Mucosa of descending colon (tissue), 3 donors: ENCODE data around the gene SLC37A3. TPM values are rescaled to one million over a fixed set of nuclear protein-coding genes. Genes with fewer than 3 reads are reported as not detected.

Experiments
- ATAC-seq: fragments of 200-7000 bp; cut with Tn5 transposase; one replicate; pipeline ENCODE4 v1.9.1; 2020; ENCODE audit warnings: mild to moderate bottlenecking, moderate library complexity
- DNase-seq, 3 donors: peaks; one replicate each; pipeline ENCODE4 v3.0.0-alpha.2; 2020
- H3K36me3 ChIP-seq: fragments of 200-600 bp; one replicate; pipeline ENCODE4 v1.8.0; 2021; ENCODE audit warnings: low read depth, mild to moderate bottlenecking
- H3K4me1 ChIP-seq: fragments of 200-600 bp; one replicate; pipeline ENCODE4 v1.8.0; 2021; ENCODE audit warnings: low read depth, mild to moderate bottlenecking
- H3K4me3 ChIP-seq: fragments of 200-600 bp; one replicate; pipeline ENCODE4 v1.8.0; 2021; ENCODE audit warnings: mild to moderate bottlenecking
- H3K9me3 ChIP-seq: fragments of 200-600 bp; one replicate; pipeline ENCODE4 v1.8.0; 2021; ENCODE audit warnings: mild to moderate bottlenecking
- intact Hi-C, 2 donors: fragments of 100-400 bp; cut with DNase I in 1 of 2; cut with micrococcal nuclease in 1 of 2; formaldehyde crosslinking; loops; one replicate each; pipeline versions ENCODE4 v1.11.0 to v1.11.1; 2022; cut with DNase I, micrococcal nuclease
- total RNA-seq, 3 donors: library from RNA; stranded (reverse); fragmentation: NEBNext Ultra II Directional in 2 of 3; extraction: Animal tissue kit (Norgen Biotek cat#: 25700) in 2 of 3; gene quantifications; one replicate each; pipeline versions ENCODE4 v1.2.1 to v1.2.4, GENCODE V29; 2021 to 2023
- TF ChIP-seq, protein P1 (sequence below): fragments of 200-600 bp; IDR thresholded peaks from one replicate; pipeline ENCODE4 v1.8.0; 2022; ENCODE audit warnings: antibody characterized with exemption, mild to moderate bottlenecking
- donor health status: DM: no; HTN: no; CAD: no; lungs with moderate emphysema.
- donor health status: DM: no; HTN: no; CAD: no.
- donor health status: DM: no; HTN: yes; CAD: no.

Gene SLC37A3
- total RNA-seq, 3 donors from 2014 or later, result 49.0 to 68.6 (median 55.8) TPM

GRCh38 chr7:140393756-140394306, 4.5 kb downstream of the SLC37A3 start:
- no peak for DNase-seq
- Histone ChIP-seq H3K4me1 (peaks cover 10% of the 10 kb centered on the region), H3K36me3 (no peaks in the 10 kb centered on the region), H3K4me3 (no peak overlapping the region), H3K9me3 (no peaks in the 10 kb centered on the region)
- TF ChIP-seq, protein P1, sequence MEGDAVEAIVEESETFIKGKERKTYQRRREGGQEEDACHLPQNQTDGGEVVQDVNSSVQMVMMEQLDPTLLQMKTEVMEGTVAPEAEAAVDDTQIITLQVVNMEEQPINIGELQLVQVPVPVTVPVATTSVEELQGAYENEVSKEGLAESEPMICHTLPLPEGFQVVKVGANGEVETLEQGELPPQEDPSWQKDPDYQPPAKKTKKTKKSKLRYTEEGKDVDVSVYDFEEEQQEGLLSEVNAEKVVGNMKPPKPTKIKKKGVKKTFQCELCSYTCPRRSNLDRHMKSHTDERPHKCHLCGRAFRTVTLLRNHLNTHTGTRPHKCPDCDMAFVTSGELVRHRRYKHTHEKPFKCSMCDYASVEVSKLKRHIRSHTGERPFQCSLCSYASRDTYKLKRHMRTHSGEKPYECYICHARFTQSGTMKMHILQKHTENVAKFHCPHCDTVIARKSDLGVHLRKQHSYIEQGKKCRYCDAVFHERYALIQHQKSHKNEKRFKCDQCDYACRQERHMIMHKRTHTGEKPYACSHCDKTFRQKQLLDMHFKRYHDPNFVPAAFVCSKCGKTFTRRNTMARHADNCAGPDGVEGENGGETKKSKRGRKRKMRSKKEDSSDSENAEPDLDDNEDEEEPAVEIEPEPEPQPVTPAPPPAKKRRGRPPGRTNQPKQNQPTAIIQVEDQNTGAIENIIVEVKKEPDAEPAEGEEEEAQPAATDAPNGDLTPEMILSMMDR, result no peak
- no peak for ATAC-seq
- intact Hi-C loops, result no loop called here

GRCh38 chr7:140391634-140392033, 6.7 kb downstream of the SLC37A3 start:
- no peak overlapping the region for H3K4me3 ChIP-seq
- TF ChIP-seq, protein P1, result no peak
- ATAC-seq (no peak), DNase-seq (no peak)
- intact Hi-C loops, result no loop called here
- H3K36me3 ChIP-seq, result no peaks in the 10 kb centered on the region
- peaks cover 4% of the 10 kb centered on the region for H3K4me1 ChIP-seq
- H3K9me3 ChIP-seq, result no peaks in the 10 kb centered on the region

DNA sequence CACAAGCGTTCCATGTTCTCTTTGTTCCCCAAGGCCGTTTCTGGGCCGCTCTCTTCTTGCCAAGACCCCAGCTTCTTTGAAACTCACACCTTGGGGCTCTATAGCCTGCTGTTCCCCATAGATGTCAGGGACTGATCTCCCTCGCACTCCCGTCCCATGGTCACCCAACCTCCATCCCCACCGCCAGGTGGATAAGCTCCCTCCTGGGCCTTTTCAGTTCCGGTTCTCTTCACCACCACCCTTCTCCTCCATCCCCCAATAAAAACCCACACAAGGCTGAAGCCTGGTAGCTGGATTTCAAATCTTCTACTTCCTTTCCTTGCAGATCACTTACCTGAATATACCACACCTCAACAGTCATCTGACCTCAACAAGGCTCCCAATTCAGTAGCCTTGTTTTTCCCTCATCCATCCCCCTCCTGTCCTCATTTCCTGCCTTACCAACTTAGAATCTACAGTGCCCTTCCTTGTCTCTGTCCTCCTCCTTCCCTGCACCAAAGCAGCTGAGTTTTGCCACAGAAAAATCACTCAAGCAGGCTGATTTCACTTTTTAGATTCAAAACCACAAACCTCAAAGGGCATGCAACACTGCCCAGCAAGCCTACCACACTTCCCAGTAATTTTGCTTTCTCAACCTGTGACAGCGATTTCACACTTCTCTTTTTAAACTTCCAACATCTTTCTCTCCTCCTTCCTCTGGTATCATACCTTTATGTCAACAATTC, 7.7 kb downstream of the SLC37A3 start:
- Histone ChIP-seq H3K4me3 (no peak overlapping the region), H3K4me1 (peaks cover 1% of the 10 kb centered on the region), H3K36me3 (no peaks in the 10 kb centered on the region), H3K9me3 (no peaks in the 10 kb centered on the region)
- ATAC-seq (peak; percentile 28), DNase-seq (no peak)
- TF ChIP-seq, protein P1, result no peak
- intact Hi-C loops, result no loop called here

DNA sequence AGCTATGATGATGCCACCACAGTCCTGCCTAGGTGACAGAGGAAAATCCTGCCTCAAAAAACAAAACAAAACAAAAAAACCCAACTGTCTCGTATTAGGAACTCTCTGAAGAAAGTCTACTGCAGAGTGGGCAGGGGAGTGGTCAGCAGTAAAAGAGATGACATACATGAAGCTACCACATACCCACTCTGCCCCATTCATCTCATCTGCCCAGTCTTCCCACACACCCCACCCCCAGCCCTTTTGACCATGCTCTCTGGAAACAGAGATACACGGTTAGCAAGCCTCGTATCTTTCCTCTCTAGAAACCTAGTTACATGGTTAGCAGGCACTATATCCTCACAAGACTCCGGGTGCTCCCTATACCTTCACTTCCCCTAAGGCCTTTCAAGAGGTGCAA, 8.3 kb downstream of the SLC37A3 start:
- no peak overlapping the region for H3K4me3 ChIP-seq
- no peak for DNase-seq
- ATAC-seq, result peak; percentile 12
- no peaks in the 10 kb centered on the region for H3K36me3 ChIP-seq
- TF ChIP-seq, protein P1, result no peak
- H3K4me1 ChIP-seq, result peaks cover 7% of the 10 kb centered on the region
- H3K9me3 ChIP-seq, result no peaks in the 10 kb centered on the region
- intact Hi-C loops, result no loop called here

DNA sequence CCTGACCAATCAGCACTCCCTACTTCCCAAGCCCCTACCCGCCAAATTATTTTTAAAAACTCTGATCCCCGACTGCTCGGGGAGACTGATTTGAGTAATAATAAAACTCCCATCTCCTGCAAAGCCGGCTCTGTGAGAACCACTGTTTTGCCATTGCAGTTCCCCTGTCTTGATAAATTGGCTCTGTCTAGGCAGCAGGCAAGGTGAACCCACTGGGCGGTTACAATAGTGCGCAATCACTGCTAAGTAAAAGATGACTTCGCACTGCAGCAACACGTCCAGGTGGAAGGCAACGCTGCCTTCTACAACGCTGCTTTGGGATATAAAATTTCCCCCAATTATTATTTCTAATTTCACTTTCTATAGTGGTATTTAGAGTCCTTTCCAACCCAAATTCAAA, 8.9 kb downstream of the SLC37A3 start:
- H3K4me3 ChIP-seq, result no peak overlapping the region
- ATAC-seq (no peak), DNase-seq (no peak)
- TF ChIP-seq, protein P1, result no peak
- H3K36me3 ChIP-seq, result no peaks in the 10 kb centered on the region
- no peaks in the 10 kb centered on the region for H3K9me3 ChIP-seq
- peaks cover 10% of the 10 kb centered on the region for H3K4me1 ChIP-seq
- intact Hi-C loops, result no loop called here
